ENCODE measurements around the gene PROSER2. TPM values are rescaled to one million over a fixed set of nuclear protein-coding genes. Genes with fewer than 3 reads are reported as not detected.

Gene PROSER2
- polyA plus RNA-seq, 1 donor (not counting 4 experiments of a cell fraction or from before 2014, with no cell fraction given) = 10.2 TPM

- H2AFZ ChIP-seq (ENCODE audit: control insufficient read depth, low read length) = no peak overlapping the region
- DNase-seq (ENCODE audit: low read depth, low spot score) (no peak), FAIRE-seq (no peak)
- no peak overlapping the region for H3K9ac ChIP-seq (ENCODE audit: control insufficient read depth, extremely low read depth, insufficient read depth, low read length)
- H3K27me3 ChIP-seq (ENCODE audit: control insufficient read depth, extremely low read depth, insufficient read depth, low read length) = no peaks in the 10 kb centered on the region
- dilution Hi-C loops (cut with MboI; ENCODE audit: extremely low pct_ligation_motif_present, low sequenced_read_pairs) = no loop called here
- H3K9me1 ChIP-seq (ENCODE audit: control insufficient read depth, extremely low read depth, insufficient read depth, low read length) = no peaks in the 10 kb centered on the region
- no peak overlapping the region for H3K4me3 ChIP-seq (ENCODE audit: control insufficient read depth in 2 of 3, extremely low read depth in 1 of 3, insufficient read depth in 2 of 3, low read depth in 1 of 3, low read length in 3 of 3)
- H3K9me3 ChIP-seq (ENCODE audit: control insufficient read depth, low read depth, low read length) = no peaks in the 10 kb centered on the region
- H3K36me3 ChIP-seq (ENCODE audit: control insufficient read depth in 2 of 2, extremely low read depth in 1 of 2, insufficient read depth in 2 of 2, low read length in 2 of 2) = peaks cover 7 to 12% of the 10 kb centered on the region in 2 experiments
- H3K27ac ChIP-seq (ENCODE audit: control insufficient read depth, insufficient read depth, low read length) = no peak overlapping the region
- peaks cover 60% of the 10 kb centered on the region for H3K79me2 ChIP-seq (ENCODE audit: control insufficient read depth, insufficient read depth, low read length)
- TF ChIP-seq CTCF (optimal IDR thresholded peaks at IDR 0.05 in 1 of 3, IDR thresholded peaks at IDR 0.05 in 1 of 3, conservative IDR thresholded peaks at IDR 0.05 in 1 of 3; ENCODE audit: extremely low read depth in 1 of 3, insufficient read depth in 2 of 3, low read length in 3 of 3) = no peak
- TF ChIP-seq EZH2 (IDR thresholded peaks at IDR 0.05; ENCODE audit: low read length) = no peak
- no peak overlapping the region for H3K4me2 ChIP-seq (ENCODE audit: control insufficient read depth, extremely low read depth, insufficient read depth, low read depth, low read length)
- no peaks in the 10 kb centered on the region for H4K20me1 ChIP-seq (ENCODE audit: control insufficient read depth, extremely low read depth, insufficient read depth, low read length)
- no peaks in the 10 kb centered on the region for H3K4me1 ChIP-seq (ENCODE audit: control insufficient read depth, extremely low read depth, insufficient read depth, low read length)
These were observed 23.4 kb downstream of the PROSER2 start for GRCh38 chr10:11846542-11846941.

- dilution Hi-C loops (cut with MboI; ENCODE audit: extremely low pct_ligation_motif_present, low sequenced_read_pairs) = no loop called here
- H3K4me2 ChIP-seq (ENCODE audit: control insufficient read depth, extremely low read depth, insufficient read depth, low read depth, low read length) = no peak overlapping the region
- H3K9me1 ChIP-seq (ENCODE audit: control insufficient read depth, extremely low read depth, insufficient read depth, low read length) = no peaks in the 10 kb centered on the region
- no peaks in the 10 kb centered on the region for H4K20me1 ChIP-seq (ENCODE audit: control insufficient read depth, extremely low read depth, insufficient read depth, low read length)
- no peak overlapping the region for H3K9ac ChIP-seq (ENCODE audit: control insufficient read depth, extremely low read depth, insufficient read depth, low read length)
- peaks cover 45% of the 10 kb centered on the region for H3K79me2 ChIP-seq (ENCODE audit: control insufficient read depth, insufficient read depth, low read length)
- H3K4me1 ChIP-seq (ENCODE audit: control insufficient read depth, extremely low read depth, insufficient read depth, low read length) = no peaks in the 10 kb centered on the region
- H2AFZ ChIP-seq (ENCODE audit: control insufficient read depth, low read length) = no peak overlapping the region
- no peak for FAIRE-seq
- H3K27ac ChIP-seq (ENCODE audit: control insufficient read depth, insufficient read depth, low read length) = no peak overlapping the region
- no peak for TF ChIP-seq EZH2 (IDR thresholded peaks at IDR 0.05; ENCODE audit: low read length)
- no peak for TF ChIP-seq CTCF (optimal IDR thresholded peaks at IDR 0.05 in 1 of 3, IDR thresholded peaks at IDR 0.05 in 1 of 3, conservative IDR thresholded peaks at IDR 0.05 in 1 of 3; ENCODE audit: extremely low read depth in 1 of 3, insufficient read depth in 2 of 3, low read length in 3 of 3)
- no peak for DNase-seq (ENCODE audit: low read depth, low spot score)
- H3K9me3 ChIP-seq (ENCODE audit: control insufficient read depth, low read depth, low read length) = no peaks in the 10 kb centered on the region
- H3K27me3 ChIP-seq (ENCODE audit: control insufficient read depth, extremely low read depth, insufficient read depth, low read length) = no peaks in the 10 kb centered on the region
- peaks cover 24 to 26% of the 10 kb centered on the region in 2 experiments for H3K36me3 ChIP-seq (ENCODE audit: control insufficient read depth in 2 of 2, extremely low read depth in 1 of 2, insufficient read depth in 2 of 2, low read length in 2 of 2)
- no peak overlapping the region for H3K4me3 ChIP-seq (ENCODE audit: control insufficient read depth in 2 of 3, extremely low read depth in 1 of 3, insufficient read depth in 2 of 3, low read depth in 1 of 3, low read length in 3 of 3)
These were observed 26.1 kb downstream of the PROSER2 start for GRCh38 chr10:11849277-11849676.
